Stimulated activated naive CD4-positive, alpha-beta T cell (primary cell): Measurements from ENCODE around the gene PKP4.

Experiments
- DNase-seq, 6 experiments: peaks; one replicate each; lab custom pipeline; 2025; lab: John Stamatoyannopoulos, UW

Gene PKP4

DNA sequence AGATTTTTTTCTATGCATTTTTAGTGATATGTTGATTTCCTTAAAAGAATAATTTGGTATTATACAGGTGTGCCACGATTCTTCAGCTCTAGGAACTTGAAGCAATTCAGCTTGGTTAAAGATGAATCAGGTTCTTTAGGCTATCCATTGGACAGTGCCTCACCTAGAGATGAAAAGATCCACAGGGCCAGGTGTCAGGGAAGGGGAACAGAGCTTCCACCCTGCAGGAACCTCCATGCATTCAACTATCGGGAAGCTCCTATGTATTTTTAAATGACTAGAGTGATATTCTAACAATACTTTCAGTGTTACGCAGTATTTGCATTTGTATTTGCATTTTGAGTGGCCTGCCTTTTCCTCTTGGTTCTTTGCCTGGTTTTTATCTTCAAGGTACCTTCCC lies 40.2 kb downstream of the PKP4 start:
- no peak for DNase-seq

DNA sequence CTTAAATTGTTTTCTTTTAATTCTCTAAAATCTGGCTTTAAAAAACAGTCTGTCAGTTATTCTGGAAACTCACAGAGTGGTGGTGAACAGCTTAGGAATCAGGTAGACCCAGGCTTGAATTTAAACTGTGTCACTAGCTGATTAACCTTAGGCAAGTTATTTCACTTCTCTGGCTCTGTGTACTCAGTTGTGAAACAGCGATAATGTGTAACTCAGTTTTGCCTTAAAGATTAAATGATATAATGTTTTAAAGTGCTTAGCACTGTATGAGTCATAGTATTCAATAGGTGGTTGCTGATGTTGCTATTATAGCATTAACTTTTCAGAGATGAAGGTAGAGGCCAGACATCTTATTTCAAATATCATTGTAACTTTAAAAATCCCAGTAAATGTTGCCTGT lies 40.7 kb downstream of the PKP4 start:
- DNase-seq, result no peak

DNA sequence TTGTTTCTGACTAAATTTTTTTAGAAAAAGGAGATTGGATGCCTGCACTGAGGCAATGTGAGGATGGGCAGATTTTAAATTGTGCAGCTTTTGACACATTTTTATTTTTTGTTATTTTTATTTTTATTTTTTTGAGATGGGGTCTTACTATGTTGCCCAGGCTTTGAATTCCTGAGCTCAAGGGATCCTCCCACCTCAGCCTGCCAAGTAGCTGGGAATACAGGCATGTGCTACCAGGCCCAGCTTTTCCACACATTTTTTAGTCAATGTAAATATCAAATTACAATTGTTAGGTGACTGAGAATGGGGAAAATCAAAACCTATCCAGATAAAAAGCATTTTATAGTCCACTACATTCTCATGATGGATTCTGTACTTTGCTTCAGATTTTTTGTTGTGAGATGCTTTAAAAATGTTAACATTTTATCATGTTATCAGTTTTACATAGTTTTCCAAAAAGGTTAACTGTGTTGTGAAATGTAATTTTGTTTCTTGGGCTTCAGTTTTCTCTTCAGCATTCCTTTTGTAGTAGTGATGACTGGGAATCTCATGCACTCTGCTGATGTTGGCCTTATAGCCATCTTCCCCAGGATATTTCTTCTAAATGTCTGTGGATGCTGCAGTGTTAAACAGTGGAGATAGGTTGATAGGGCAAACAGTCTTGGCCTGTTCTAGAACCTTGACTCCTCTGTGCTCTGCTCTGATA lies 41.4 kb downstream of the PKP4 start:
- DNase-seq, result no peak

DNA sequence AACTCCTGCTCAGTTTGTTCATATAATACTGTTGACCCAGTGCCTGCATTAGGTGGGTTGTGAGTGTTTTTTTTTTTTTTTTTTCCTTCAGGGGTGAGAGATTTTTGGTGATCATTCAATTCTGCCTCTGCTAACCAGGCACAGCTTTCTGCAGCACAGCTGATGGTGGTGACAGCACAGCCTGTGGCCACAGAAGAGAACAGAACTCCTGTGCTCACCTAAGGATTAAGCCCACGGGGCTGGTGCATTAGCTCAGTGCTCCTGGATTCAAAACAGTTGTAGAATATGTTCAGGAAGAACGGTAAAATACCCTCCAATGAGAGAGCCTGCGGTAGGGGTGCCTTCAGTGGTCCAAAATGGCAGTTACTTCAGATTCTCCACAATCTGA lies 42.0 kb downstream of the PKP4 start:
- DNase-seq, result no peak

DNA sequence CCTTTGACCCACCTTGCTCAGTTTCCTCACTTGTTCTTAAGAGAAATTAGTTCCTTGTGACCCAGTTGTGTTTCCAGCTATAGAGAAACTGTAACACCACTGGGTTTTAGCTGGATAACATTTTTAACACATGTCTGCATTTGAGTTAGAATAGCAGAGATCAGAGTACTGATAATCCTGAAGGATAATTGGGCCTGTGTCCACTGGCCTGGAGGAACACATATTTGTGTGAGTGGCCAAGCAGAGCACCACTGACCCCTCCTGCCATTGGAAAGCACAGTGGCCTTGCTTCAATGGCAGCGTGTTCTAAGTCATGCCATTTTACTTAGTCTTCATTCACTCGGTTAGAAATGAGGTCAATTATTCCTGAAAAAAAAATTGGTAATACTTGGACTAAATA lies 42.6 kb downstream of the PKP4 start:
- no peak for DNase-seq

DNA sequence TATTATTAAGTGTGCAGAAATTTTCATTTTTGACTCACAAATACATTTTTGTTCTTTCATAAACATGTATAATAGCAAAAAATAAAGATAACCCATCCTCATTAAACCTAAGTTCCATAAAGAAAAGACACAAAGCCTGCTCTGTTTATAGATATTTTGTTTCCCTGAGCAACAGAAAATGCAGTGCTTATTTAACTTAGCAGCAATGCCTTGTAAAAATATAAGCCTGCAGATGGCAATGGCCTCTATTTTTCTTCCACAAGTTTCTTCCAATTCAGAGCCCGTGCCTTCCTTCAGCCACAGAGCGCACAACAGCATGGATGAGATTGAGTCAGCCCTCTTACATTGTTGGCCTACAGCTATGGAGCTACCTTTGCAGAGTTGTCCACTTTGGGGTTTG lies 43.6 kb downstream of the PKP4 start:
- no peak for DNase-seq

DNA sequence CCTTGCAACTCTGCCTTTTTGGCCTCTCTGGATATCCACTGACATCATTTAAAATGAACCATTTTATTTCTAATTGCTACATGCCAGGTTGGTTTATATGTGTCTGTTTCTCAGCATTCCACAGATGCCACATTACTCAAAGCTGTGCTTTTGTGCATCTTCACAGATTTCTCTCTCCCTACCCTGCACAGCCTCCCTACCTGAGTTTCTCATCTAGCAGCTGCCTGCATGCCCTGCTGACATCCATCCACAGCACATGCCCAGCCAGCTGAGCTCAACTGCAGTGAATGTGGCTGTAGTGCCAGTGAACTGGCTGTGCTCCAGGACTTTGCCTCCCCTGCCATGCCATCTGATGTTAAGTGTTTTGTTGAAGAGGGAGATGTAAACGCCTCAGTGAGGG lies 44.5 kb downstream of the PKP4 start:
- DNase-seq, result no peak

DNA sequence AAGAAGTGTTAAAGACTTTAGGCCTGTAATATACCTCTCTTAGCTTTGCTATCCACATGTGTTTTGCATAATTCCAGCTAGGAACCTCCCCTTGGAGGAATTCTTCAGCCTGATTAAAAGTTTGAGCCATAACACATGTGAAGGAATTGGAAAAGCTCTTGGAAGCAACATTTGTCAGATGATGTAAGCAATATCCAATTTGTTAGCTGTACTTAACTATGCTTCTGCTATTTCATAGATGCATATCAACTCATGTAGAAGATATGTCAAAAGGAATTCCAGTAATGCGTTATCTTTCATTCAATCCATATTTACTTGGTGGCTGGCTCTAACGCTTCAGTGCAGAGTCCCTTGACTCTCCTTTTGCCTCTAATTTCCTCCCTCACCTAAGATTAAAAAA lies 46.2 kb downstream of the PKP4 start:
- no peak for DNase-seq

DNA sequence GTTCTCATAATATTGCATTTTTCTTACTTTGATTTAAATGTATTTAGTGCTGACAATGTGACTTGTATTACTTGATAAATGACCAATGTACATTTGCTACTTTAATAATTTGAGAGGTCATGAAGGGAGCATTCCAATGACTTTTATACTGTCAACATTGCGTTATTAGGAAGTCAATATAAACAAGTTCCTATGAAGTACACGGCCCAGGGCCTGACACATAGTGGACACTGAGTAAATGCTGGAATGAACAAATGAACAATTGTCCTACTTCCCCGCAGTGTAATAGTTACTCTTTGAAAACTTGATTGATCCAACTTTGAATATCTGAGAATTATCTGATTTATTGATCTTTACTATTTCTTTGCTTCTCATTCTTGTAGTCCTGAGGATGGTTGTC lies 47.3 kb downstream of the PKP4 start:
- DNase-seq, result no peak

DNA sequence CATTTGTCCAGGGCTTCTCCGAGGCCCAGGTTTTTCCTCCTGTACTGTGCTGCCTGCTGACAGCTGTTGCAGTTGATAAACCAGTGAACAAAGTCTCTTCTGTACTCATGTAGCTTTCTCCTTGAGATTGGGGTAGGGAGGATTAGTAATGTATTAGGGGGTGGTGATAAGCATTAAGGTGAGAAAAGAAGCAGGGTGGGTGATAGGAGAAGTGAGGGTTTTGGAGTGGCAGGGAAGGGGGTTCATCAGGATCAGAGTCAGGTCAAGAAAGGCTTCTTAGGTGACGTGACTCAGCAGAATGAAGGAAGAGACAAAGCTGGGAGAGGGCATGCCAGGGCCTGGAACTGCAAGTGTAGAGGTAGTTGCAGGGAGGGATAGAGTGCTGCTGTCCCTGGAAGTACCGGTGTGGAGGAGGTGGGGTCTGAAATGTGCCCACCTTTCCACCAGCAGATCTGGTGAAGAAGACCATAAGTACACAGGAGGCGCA lies 48.7 kb downstream of the PKP4 start:
- DNase-seq, result no peak

DNA sequence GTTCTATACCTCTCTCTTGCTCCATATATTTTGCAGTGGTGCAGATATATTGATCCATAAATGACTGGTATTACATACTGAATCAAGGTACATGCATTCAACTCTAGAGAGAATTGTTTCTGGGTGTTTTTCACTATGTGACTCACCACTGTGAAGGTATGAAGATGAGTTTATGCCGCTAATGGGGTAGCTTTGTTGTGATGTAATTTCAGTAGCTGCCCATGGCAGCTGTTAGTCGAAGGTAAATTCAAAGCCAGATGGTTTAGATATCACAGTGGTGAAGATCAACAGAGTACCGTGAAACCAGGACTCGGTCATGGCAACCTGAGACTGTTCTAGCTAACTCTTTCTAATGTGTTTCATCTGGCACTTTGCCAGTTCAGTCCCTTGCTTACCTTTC lies 50.4 kb downstream of the PKP4 start:
- no peak for DNase-seq

DNA sequence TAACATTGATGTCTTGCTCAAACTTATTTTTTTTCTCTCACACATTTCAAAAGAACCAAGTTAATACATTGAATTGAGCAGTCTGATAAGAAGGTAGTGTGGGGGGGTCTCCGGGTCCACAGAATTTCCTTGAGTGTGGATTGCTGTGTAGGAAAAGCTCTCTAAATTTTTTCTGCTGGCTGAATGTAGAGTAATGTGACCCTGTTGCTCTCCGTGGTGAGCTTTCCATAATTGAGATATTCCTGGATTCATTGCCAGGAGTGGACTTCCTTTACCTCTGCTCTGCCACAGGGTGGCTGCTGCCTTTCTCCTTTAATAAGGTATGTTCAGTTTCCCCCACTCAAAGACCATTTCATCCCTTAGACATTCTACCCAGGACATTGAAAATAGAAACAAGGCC lies 50.9 kb downstream of the PKP4 start:
- DNase-seq, result no peak

DNA sequence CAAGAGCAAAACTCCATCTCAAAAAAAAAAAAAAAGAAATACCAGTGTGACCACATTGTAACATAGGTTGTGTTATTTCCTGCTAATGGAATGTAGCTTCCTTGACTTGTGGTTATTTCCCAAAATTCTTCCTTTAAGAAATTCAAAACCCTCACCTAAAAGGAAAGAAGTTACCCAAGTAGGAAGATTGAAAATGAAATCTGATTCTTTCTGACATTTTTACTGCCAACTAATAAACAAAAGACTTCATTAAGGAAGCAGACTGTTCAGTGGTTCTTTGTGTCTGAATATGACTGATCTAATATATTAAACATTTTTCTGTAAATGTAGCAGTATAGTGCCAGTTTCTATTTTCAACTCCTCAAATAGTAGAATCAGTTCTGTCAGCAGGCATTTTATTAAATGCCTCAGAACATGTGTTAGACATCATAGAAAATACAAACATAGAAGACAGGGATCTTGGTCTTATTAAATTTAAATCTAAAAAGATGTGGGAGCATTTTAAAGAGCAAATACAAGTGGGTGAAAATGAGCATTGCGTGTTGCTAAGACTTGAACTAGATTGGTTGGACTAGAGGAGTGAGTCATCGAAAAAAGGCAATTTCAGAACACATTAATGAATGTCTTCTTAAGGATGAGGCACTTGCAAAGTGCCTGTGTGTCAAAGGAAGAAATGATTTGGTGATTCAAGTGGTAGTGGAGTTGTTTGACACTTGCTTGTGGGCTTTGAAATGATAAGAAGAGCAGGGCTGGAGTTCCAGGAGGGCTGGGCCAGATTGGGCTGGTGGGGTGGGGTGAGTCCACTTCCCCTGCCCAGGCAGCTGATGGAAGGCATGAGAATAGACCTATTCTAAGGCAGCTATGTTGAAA lies 53.4 kb downstream of the PKP4 start:
- DNase-seq, result no peak

DNA sequence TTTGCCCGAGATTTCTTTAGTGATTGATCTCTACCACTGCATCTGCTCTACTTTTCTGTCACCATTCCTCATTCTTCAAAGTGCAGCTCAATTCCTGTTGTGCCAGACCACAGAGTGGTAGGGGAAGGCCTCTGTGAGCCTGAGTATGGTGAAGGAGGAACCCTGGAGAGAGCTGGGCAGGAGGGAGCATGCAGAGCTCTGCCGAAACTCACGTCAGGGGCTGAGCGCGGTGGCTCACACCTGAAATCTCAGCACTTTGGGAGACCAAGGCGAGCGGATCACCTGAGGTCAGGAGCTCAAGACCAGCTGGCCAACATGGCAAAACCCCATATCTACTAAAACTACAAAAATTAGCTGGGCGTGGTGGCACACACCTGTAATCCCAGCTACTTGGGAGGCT lies 54.1 kb downstream of the PKP4 start:
- DNase-seq, result no peak

DNA sequence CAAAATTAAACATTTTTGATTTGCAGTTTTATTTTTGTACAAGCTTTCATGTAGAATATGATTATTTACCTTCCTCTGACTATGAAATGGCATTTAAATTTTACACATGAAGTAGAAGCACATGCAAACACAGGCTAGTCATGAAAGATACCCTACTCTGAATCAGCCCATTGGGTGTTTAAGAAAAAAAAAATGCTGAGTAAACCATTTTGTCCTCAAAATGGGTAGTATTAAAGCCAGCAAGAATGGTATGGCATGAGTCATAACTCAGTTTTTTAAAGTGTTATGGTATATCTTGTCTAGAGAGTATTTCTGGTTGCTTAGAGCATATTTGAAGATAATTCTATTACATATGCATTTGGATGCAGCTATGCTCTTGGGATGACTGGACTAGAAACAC lies 55.0 kb downstream of the PKP4 start:
- no peak for DNase-seq

DNA sequence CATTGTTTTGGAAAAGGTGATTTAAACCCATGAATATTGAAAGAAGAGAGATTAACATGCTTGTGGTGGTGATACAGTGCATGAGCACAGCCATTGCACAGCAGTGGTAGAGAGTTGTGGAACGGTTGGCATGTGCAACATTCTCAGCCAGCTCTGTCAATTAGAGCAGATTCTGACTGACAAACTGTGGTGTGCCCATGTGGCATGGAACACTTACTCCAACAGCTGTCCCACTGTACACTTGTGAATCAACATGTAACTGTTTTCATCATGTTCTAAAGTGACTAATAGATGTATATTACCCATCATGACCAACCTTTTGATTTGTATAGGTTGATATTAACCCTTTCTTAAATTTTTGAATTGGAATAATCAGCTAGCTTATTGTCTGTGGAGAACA lies 55.6 kb downstream of the PKP4 start:
- DNase-seq, result no peak

DNA sequence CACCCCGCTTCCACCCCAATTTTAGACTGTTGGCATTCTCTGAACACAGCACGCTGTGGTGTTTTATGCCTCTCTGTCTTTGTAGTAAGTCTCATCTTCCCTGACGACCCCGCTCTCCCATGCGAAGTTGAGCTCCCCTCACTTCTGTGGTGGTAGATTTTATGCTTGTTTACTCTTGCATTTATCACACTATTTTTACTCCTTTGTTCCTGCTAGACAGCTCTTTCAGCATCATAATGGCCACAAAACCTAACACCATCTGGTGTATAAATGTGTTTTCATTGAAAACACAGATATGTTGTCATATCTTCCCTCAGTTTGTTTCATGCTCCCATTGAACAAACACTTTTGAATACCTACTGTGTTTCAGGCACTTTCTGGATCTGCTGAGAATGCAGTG lies 57.1 kb downstream of the PKP4 start:
- DNase-seq, result no peak

DNA sequence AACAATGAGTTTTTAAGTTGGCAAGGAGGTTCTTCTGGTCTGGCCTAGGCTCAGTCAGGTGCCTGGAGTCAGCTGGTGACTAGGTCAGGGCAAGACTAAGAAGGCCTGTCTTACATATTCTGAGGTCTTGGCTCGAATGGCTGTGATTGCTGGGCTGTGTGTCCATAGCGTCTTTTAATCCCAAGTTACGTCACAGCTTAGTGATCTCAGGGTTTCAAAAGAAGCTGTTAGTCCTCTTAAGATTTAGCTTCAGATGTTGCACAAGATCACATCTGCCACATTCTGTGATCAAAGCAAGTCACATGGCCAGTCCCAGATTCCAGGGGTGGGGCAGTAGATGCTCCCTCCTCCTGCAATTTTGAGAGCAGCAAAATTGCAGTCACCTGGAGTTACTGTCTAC lies 61.3 kb downstream of the PKP4 start:
- DNase-seq, result no peak

DNA sequence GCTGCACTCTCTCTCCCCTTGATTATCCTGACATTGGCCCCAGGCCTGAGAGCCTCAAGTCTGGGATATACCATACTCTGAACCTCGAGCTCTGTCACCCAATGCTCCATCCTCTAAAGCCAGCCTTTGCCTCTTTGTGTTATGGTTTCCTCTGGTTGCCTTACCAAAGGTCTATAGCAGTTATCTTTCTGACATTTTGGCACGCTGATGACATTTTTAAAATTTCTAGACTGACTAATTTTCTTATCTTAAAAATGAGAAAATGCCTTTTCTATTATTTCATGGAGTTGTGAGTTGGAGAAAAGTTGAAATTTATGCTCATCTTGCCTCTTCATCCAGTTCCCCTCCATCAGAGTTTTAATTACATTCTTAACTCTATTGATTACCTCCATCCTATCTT lies 62.7 kb downstream of the PKP4 start:
- no peak for DNase-seq

DNA sequence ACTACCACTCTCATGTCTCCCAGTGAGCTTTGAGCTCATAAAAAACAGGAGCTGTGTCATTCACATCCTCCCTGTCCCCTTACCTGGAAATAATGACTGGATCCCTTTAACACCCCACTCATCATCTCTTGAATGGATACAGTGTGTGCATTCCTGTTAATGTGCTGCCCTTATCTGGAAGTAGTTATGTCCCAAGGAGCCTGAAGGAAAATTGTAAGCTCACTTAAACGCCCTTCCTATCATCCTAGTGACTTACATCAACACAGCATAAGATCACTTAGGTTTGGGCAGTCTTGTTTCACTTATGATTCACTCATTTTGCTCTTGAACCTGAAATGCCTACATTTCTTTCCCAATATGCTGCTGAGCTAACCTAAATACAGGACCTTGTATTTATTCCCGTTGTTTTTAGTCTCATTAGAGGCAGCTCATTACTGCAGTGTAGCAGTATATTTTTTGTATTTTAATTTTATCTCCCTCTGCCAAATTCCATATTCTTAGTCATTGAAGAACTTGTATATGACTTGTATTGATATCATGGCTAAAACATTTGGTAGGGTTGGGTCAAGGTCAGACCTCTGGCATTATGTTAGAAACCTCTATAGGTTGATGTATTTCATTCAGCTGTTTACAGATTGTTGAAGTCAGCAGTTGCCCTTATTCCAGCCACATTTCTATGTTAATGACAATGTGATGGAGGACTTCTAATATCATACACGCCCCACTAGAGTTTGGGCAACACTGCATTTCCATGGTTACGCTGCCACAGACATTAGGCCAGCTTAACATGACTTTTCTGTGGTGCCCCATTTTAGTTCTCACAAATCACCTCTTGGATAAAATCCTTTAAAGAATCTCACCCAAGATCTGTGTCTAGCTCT lies 72.9 kb downstream of the PKP4 start:
- DNase-seq, result no peak

DNA sequence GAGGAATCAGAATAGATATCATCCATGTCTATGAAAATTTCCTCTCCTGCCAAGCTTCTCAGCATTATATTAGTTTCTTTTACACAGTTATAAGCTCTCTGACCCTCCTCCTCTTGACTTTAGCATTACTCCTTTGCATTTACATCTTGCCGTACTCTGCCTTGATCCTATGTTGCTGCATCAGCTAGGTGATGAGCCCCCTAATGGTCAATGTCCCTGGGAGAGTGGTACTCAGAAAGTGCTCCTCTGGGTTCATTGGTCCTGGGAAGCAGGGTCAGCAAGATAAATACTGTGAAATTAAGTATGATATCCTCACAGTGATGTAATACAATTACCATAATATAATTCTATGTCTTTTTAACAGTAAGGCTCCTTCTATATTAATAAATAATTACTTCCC lies 74.1 kb downstream of the PKP4 start:
- no peak for DNase-seq

DNA sequence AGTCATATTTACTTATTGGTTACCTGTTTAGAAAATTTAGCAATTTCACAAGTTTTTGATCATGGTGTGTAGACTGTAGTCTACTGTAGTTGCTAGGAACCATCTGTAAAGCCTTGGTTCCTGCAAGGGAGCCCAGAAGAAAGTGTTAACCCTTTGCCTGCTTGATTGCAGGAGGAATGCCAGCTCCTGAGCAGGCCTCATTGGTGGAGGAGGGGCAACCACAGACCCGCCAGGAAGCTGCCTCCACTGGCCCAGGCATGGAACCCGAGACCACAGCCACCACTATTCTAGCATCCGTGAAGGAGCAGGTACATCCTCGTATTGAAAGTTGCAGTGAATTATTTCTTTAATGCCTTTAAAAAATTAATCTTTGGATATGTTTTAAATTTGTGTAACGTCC lies 76.3 kb downstream of the PKP4 start:
- DNase-seq, result no peak
